GM10248 (cell line): ENCODE measurements around the gene CD93.

Experiments
- CTCF ChIA-PET: fragments of 300-600 bp; sonication (Branson Sonifier 250); formaldehyde crosslinking; extraction: SDS; loops from one replicate; lab custom pipeline; 2021; ENCODE audit warnings: antibody characterized with exemption; lab: Yijun Ruan, JAX
- POLR2A ChIA-PET: fragments of 350-650 bp; sonication (Branson Sonifier 250); formaldehyde crosslinking; extraction: SDS; loops from one replicate; lab custom pipeline; 2020; ENCODE audit warnings: antibody characterized with exemption; lab: Yijun Ruan, JAX
- DNase-seq: peaks from one replicate; pipeline ENCODE4 v3.0.0; 2012; ENCODE audit errors: extremely low spot score
- CTCF ChIP-seq: IDR thresholded peaks from 2 replicates; pipeline ENCODE4 v1.5.1; 2012; ENCODE audit warnings: mild to moderate bottlenecking, low read depth; ENCODE audit errors: extremely low read depth, missing control alignments, control extremely low read depth

CD93 gene

GRCh38 chr20:23068283-23068682, 17.8 kb downstream of the CD93 start:
- TF ChIP-seq CTCF: no peak
- POLR2A ChIA-PET: no interaction called here
- DNase-seq: no peak
- CTCF ChIA-PET: interaction anchor here (3.4 kb wide), 1 partner anchor 17 kb away, joined by 12 read pairs; no protein-coding TSS in a partner anchor

GRCh38 chr20:23066772-23067171, 19.4 kb downstream of the CD93 start:
- CTCF ChIA-PET: interaction anchor here (1.0 to 3.4 kb wide), 5 partner anchors 16 to 375 kb away, joined by 3 to 12 read pairs (median 5); no protein-coding TSS in a partner anchor
- no peak for TF ChIP-seq CTCF
- POLR2A ChIA-PET: no interaction called here

GRCh38 chr20:23065266-23066201, 20.6 kb downstream of the CD93 start:
- TF ChIP-seq CTCF: no peak
- no peak for DNase-seq
- CTCF ChIA-PET: interaction anchor here (1.4 to 3.4 kb wide), 4 partner anchors 10 to 46 kb away, joined by 3 to 12 read pairs (median 7); no protein-coding TSS in a partner anchor
- POLR2A ChIA-PET: no interaction called here

More at GRCh38 chr20:23066772-23067171, 19.4 kb downstream of the CD93 start:
- no peak for DNase-seq

- CTCF ChIA-PET: interaction anchor here (1.2 to 2.4 kb wide), 6 partner anchors 10 to 138 kb away, joined by 4 to 9 read pairs (median 5); no protein-coding TSS in a partner anchor
- no peak for TF ChIP-seq CTCF
- POLR2A ChIA-PET: no interaction called here
- no peak for DNase-seq
Measured at GRCh38 chr20:23063581-23063980, 22.5 kb downstream of the CD93 start.

GRCh38 chr20:23063168-23063567, 23.0 kb downstream of the CD93 start:
- ChIA-PET CTCF (interaction anchor here (1.1 to 2.4 kb wide), 4 partner anchors 12 to 33 kb away, joined by 3 to 9 read pairs (median 6); no protein-coding TSS in a partner anchor), POLR2A (no interaction called here)
- no peak for TF ChIP-seq CTCF
- DNase-seq: no peak

- DNase-seq: no peak
- CTCF ChIA-PET: interaction anchor here (1.1 to 3.7 kb wide), 4 partner anchors 13 to 173 kb away, joined by 3 to 23 read pairs (median 6); partner anchors contain the start of gene THBD
- TF ChIP-seq CTCF: no peak
- POLR2A ChIA-PET: no interaction called here
Measured at GRCh38 chr20:23062632-23063031, 23.5 kb downstream of the CD93 start.
